GM21723 (cell line): ENCODE data around the gene GATB.
A peak's percentile ranks its signal among the peaks of the same experiment; 100 is the strongest.

ENCODE experiments used
- ATAC-seq: cut with Tn5 transposase; IDR thresholded peaks from one replicate; pipeline ENCODE4 v1.9.1; 2021; ENCODE audit warnings: mild to moderate bottlenecking, moderate library complexity; ENCODE audit not compliant: unreplicated experiment

GATB gene, protein sequence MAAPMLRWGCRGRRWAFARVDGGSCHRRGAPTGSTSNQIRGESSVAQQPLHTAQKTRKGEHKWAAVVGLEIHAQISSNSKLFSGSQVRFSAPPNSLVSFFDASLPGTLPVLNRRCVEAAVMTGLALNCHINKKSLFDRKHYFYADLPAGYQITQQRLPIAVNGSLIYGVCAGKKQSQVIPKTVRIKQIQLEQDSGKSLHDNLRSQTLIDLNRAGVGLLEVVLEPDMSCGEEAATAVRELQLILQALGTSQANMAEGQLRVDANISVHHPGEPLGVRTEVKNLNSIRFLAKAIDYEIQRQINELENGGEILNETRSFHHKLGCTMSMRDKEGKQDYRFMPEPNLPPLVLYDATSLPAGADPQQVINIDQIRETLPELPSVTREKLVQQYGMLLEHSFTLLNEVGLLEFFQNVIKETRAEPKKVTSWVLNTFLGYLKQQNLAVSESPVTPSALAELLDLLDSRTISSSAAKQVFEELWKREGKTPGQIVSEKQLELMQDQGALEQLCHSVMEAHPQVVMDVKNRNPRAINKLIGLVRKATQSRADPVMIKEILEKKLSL

GRCh38 chr4:151760712-151761661 lies at the start of gene GATB:
Gene GATB (minus strand): TSS chr4:151761007. CDS start chr4:151760982, 25 bp downstream.
- peak; percentile 100 for ATAC-seq

DNA sequence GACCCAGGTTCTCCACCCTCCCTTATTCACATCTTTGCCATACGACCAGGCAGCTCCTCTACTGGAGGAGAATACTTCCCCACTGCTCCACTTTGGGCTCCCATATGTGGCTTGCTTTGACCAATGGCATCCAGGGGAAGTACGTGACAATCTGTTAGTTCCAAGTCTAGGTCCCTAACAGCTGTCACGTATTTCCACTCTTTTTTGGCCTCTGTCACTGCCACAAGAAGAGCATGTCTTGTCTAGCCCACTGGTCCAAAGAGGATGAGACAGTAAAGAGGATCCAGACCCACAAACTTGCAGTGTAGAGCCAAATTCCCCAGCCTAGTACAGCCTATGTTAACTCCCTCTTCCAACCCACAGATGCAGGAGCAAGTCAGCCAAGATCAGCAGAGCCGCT lies 49.7 kb upstream of the GATB start:
- no peak for ATAC-seq

DNA sequence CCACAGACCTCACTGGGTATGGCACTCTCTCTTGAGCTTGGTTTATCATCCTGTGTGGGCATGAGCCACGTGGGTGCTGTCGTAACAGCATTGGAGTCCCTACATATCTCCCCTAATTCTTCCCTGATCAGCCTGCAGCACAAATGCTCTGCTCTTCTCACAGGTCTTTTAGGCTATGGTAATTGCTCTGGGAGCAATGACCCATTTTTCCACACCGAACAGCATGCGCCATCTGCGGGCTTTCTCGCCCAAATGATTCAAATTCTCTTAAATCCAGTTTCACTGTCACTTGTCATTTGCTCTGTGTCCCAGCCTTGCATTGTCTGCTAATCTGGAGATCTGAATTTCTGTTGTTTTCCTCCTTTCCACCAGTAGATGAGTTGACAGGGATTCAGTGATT lies 48.9 kb upstream of the GATB start:
- ATAC-seq, result no peak

DNA sequence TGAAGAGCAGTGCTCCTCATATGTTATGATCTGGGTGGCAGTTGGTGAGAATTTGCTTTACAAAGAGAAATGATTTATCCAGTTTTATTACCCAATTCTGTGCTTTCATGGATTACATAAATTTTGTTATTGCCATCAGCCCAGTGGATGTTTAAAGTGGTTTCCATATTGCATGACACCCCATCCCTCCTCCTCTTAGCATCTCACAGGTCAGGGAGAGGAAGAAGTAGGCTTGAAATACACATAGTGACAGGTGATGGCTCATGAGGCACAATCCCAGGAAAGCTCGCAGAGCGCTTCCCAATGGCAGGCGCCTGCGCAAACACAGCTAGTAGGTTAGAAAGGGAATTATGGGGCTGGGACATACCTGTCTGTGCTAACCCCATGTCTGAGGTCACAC lies 47.7 kb upstream of the GATB start:
- ATAC-seq, result no peak

GRCh38 chr4:151808120-151808529 lies 47.3 kb upstream of the GATB start:
- no peak for ATAC-seq

DNA sequence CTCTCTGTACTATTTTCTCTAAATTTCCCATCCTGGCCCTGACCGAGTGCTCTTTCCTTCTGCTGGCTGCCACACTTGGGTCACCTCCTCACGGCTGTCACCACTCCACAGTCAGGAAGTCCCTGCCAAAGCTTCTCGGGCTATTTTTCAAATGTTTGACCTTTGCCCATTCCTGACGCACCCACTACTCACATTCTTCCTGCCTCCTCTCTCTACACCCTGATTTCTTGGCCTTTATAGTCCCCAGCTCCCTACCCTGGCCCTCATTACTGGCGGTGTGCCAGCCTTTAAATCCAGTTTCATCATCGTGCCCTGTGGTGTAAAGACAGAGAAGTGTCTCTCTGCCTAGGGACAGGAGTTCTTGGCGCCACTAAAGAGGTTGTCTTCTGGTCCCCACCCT lies 46.4 kb upstream of the GATB start:
- no peak for ATAC-seq

DNA sequence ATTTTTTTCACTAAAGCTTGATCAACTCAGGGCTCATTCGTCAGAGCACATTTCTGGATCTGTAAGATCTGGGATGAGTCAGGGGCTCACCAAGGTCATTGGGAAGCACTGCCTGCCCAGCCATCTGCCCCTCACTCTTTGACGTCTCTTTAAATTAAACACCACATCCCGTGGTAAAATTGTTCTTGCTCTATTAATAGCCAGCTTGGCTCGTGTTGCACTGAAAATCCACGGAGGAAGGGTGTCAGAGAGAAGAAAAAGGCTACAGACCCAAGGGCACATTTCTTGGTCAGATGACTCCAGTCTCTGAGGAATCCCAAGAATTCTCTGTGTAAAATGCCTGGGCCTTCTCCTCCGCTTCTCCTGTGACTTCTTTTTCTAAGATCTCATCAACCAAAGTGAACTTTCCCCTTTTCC lies 45.7 kb upstream of the GATB start:
- no peak for ATAC-seq

GRCh38 chr4:151804821-151805220 lies 44.0 kb upstream of the GATB start:
- no peak for ATAC-seq

GRCh38 chr4:151804086-151804630 lies 43.4 kb upstream of the GATB start:
- no peak for ATAC-seq

GRCh38 chr4:151803246-151803645 lies 42.4 kb upstream of the GATB start:
- no peak for ATAC-seq

DNA sequence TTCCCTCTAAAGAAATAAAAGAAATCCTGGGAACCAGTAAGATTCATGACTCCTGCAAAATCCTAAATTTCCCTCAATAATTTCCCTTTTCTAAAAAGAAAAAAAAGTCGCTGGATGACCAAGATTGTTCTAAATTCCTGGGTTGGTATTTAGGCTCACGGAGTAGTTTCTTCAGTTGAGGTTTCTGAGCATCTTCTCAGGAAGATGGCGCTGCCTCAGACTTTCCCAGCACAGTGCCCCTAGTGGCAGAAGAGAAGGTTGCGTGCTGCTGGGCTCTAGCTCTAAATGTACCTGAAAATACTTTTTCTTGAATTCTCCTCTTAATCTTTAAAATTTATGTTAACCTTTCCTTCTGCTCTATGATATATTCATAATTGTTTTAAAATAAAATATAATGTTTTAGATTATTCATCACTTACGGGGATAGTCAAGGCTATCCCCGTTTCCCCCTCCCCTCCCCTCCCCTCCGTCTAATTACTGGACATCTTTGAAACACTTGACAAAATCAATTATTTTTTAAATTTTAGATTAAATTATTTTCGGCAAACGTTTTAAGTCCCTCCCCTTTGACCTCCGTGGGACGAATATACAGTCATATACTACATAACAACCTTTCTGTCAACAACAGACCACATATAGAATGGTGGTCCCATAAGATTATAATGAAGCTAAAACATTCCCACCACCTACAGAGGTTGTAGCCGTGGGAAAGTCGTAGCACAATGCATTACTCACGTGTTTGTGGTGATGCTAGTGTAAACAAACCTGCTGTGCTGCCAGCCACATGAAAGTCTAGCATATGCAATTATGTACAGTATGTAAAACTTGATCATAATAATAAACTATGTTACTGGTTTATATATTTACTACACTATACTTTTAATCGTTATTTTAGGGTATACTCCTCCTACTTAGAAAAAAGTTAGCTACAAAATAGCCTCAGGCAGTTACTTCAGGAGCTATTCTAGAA lies 41.0 kb upstream of the GATB start:
- ATAC-seq, result peak; percentile 66

DNA sequence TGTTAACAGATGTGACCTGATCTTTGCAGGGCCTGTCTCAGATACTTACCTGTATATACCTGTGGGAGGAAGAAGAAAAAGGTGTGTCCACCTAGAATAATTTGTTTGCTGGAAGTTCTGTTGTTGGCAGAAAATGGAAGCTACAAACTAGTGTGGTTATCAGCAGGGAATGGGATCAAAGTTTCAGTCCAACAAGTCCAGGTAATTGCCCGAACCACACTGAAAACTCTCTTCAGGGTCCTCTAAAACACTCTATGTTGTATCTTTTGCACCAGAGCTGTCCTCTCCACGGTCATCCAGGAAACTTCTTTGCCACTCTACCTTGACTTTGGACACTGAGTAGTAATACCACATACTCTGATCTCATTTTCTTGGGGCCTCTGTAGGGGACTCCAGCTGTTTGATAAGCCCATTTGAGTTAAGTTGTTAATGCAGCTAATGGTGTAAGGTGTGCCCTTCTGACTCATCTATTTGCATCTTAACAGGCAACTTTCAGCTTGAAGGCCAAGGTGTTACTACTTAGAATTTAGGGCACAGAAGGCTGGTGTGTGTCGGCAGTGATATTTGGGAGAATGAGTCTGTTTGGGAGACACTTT lies 38.7 kb upstream of the GATB start:
- no peak for ATAC-seq

DNA sequence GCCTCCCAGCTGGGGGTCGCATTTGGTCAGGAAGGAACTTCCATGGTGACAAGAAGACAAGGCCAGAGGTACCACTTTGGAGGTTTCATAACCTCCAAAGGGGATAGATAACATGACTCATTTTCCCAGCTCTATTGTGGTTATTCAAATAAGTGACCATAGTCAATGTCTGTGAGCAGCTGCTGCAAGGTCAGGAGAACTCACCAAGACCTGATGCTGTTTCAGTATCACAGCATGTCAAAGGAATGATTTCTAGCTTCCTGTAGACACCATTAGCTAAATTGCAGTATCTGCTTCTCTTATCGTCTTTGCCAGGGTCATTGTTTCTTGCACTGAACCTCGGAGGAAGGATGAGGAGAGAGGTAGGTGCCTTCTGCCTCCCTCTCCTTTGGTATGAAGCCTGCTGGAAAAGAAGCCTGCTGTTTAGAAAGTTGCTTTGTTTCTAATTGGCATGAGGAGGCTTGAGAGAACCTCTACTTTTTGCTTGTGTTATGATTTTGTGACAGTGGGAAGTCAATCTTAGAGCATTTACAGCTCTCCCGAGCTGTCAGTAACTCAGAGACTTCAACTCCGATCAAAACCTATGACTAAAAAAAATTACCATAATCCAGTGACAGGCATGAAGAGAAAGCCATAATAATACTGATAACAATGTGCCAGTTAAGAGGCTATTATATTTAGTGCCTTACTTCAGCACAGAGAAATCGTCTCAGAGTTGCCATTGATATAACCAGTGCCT lies 38.0 kb upstream of the GATB start:
- ATAC-seq, result peak; percentile 84

- ATAC-seq, result no peak
Observed at GRCh38 chr4:151797853-151798252, 37.0 kb upstream of the GATB start.

DNA sequence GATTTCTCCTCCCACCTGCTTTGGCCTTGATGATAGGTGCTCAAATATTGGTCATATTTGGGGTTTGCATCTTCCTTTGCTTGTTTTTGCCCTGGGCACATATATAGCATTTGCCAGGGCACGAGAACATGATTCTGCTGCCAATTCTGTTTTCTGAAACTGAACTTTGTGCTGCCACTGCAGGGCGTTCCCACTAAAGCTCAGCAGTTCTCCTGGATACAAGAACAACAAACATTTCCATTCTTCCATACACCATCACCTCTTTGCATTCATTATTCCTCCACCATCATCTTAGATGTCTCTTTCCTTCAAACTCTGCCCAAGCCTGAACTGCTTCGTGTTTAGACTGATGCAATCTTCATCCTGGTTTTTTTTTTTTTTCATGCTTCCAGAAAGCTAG lies 36.3 kb upstream of the GATB start:
- ATAC-seq, result no peak

DNA sequence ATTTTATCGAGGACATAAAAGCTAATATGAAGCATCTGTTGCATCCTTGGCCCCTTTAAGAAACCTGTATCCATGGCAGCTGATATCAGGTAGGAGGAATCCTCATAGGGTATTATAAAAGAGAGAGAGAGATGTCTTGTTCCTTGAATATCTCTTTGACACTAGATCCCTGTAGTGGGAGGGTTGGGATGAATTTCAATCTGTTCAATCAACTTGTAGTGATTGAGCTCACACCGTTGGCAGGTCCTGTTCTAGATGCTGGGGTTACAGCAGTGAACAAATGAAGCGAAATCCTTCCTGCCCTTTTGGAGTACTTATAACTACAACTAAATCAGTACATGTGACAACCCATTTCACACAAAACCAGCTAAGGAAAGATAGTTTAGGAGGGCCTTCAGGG lies 35.3 kb upstream of the GATB start:
- ATAC-seq, result no peak

DNA sequence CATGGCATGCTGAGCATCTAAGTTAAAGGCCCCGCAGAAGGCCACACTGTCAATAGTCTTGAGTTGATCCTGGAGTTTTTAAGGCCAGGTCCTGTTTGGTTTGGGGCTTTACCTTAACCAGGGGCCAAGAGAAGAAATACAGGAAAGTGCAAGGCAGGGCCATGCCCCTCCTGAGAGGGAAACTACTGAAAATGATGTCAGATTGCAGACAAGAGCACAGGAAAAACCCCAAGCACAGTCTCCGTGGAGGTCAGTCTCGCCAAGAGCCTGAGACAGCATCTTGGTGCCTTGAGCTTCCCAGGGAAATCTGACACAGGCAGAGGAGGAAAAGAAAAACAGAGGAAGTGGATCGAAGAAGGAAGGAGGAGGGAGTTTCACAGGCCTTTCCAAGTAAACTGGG lies 32.2 kb upstream of the GATB start:
- ATAC-seq, result no peak

GRCh38 chr4:151792530-151792929 lies 31.7 kb upstream of the GATB start:
- no peak for ATAC-seq

GRCh38 chr4:151788021-151788420 lies 27.2 kb upstream of the GATB start:
- ATAC-seq, result no peak
